Prostate gland (tissue), 2 donors: ENCODE results near the gene ANKS1B.

Experiments
- CTCF ChIP-seq, 4 experiments: fragments of 200-600 bp in 2 of 4; fragments of 450-650 bp in 2 of 4; sonication (generic) in 2 of 4; IDR thresholded peaks; 1 replicate in 3 of 4; 2 replicates in 1 of 4; pipeline ENCODE4 v1.5.1; 2016 to 2019; ENCODE audit warnings: antibody characterized with exemption in 4 of 4, mild to moderate bottlenecking in 2 of 4, moderate library complexity in 2 of 4
- POLR2A ChIP-seq: fragments of 450-650 bp; IDR thresholded peaks from one replicate; pipeline ENCODE4 v1.6.1; 2016; ENCODE audit warnings: antibody characterized with exemption, mild to moderate bottlenecking

GRCh38 chr12:99287136-99287535, 697.6 kb downstream of the ANKS1B start:
- TF ChIP-seq CTCF (IDR thresholded peaks at IDR 0.05): no peak
- TF ChIP-seq POLR2A: no peak
